HFFc6 (cell line): ENCODE measurements around the gene TPO. TPM values are rescaled to one million over a fixed set of nuclear protein-coding genes. Genes with fewer than 3 reads are reported as not detected.

ENCODE experiments used
- DNase-seq: peaks from one replicate; pipeline ENCODE4 v3.0.0-alpha.2; 2018
- H3K27ac Mint-ChIP-seq: 2 replicates; pipeline ENCODE4 v1.8.0; 2020; ENCODE audit warnings: mild to moderate bottlenecking, mixed read lengths
- H3K27me3 Mint-ChIP-seq: 2 replicates; pipeline ENCODE4 v1.8.0; 2021; ENCODE audit warnings: mild to moderate bottlenecking, moderate library complexity, mixed read lengths; ENCODE audit not compliant: insufficient read depth
- H3K36me3 Mint-ChIP-seq: 2 replicates; pipeline ENCODE4 v1.8.0; 2021; ENCODE audit warnings: low read depth, mixed read lengths
- H3K4me1 Mint-ChIP-seq: 2 replicates; pipeline ENCODE4 v1.8.0; 2020; ENCODE audit warnings: low read depth, mixed read lengths
- H3K4me3 Mint-ChIP-seq: 2 replicates; pipeline ENCODE4 v1.8.0; 2020; ENCODE audit warnings: mild to moderate bottlenecking, moderate library complexity, mixed read lengths
- H3K9me3 Mint-ChIP-seq: 2 replicates; pipeline ENCODE4 v1.8.0; 2020; ENCODE audit warnings: mild to moderate bottlenecking, mixed read lengths
- total RNA-seq, 6 experiments: library from RNA; stranded (reverse); fragmentation: NEBNext Ultra II Directional; extraction: Animal tissue kit (Norgen Biotek cat#: 25700); gene quantifications; 2 replicates in 1 of 6; 3 replicates in 5 of 6; pipeline ENCODE4 v1.2.3, GENCODE V29; 2021
- TF ChIP-seq, protein P1 (sequence below): fragments of 200-600 bp; sonication (generic); IDR thresholded peaks from 2 replicates; pipeline ENCODE4 v1.5.0; 2021; ENCODE audit warnings: antibody characterized with exemption, mild to moderate bottlenecking

TPO gene
- total RNA-seq, 6 experiments from 2014 or later = not detected

GRCh38 chr2:1528273-1529064, 115.2 kb downstream of the TPO start:
- DNase-seq = no peak
- Mint-ChIP-seq H3K27ac (no peak overlapping the region), H3K36me3 (no peaks in the 10 kb centered on the region), H3K4me1 (no peaks in the 10 kb centered on the region), H3K27me3 (peaks cover 1% of the 10 kb centered on the region; the same call in 1 of the 2 replicates), H3K4me3 (no peak overlapping the region), H3K9me3 (no peaks in the 10 kb centered on the region)
- TF ChIP-seq, protein P1, sequence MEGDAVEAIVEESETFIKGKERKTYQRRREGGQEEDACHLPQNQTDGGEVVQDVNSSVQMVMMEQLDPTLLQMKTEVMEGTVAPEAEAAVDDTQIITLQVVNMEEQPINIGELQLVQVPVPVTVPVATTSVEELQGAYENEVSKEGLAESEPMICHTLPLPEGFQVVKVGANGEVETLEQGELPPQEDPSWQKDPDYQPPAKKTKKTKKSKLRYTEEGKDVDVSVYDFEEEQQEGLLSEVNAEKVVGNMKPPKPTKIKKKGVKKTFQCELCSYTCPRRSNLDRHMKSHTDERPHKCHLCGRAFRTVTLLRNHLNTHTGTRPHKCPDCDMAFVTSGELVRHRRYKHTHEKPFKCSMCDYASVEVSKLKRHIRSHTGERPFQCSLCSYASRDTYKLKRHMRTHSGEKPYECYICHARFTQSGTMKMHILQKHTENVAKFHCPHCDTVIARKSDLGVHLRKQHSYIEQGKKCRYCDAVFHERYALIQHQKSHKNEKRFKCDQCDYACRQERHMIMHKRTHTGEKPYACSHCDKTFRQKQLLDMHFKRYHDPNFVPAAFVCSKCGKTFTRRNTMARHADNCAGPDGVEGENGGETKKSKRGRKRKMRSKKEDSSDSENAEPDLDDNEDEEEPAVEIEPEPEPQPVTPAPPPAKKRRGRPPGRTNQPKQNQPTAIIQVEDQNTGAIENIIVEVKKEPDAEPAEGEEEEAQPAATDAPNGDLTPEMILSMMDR = no peak

GRCh38 chr2:1538663-1539062, 125.4 kb downstream of the TPO start:
- peak; percentile 57 for DNase-seq
- Mint-ChIP-seq H3K27ac (no peak overlapping the region), H3K36me3 (no peaks in the 10 kb centered on the region), H3K9me3 (no peaks in the 10 kb centered on the region), H3K27me3 (no peaks in the 10 kb centered on the region), H3K4me3 (no peak overlapping the region), H3K4me1 (no peaks in the 10 kb centered on the region)
- TF ChIP-seq, protein P1 = peak; percentile 74

DNA sequence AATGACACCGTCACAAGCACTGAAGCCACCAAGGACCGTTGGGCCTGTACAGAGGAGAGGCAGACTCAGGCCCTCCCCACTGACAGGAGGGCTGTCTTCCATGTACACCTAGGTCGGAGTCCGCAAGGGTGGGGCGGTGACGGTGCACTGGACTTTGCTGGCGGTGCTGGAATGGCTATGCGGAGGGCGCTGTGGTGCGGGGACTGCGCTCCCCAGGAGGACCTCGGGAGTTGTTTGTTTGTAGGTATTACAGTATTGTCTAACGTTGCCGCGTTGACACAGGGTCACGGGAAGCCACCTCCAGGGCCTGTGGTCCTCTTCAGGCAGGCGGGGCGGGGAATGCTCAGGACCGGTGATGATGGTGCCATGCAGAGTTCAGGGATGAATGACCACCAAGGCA, 126.2 kb downstream of the TPO start:
- Mint-ChIP-seq H3K4me1 (peaks cover 4% of the 10 kb centered on the region), H3K27ac (no peak overlapping the region), H3K36me3 (no peaks in the 10 kb centered on the region), H3K9me3 (no peaks in the 10 kb centered on the region), H3K27me3 (no peaks in the 10 kb centered on the region), H3K4me3 (no peak overlapping the region)
- DNase-seq = no peak
- TF ChIP-seq, protein P1 = no peak

DNA sequence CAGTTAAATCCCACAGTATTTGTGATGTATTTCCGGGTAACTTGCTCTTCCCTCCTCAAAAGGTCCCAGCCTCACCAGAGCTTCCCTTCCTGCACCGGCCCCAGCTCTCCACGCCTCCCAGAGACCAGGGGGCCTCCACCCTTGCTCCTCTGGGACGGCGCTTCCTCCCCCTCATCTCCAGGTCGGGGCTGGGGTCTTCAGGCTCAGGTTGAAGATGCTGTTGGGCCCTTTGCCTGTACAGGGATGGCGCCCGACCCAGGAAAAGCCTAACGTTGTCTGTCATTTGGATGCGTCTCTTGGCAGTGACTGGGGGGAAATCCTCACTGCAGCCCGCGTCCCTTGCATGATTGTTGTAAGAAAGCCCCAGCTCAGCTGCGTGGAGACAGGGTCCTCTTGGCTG, 126.7 kb downstream of the TPO start:
- Mint-ChIP-seq H3K36me3 (no peaks in the 10 kb centered on the region), H3K27ac (no peak overlapping the region), H3K4me3 (no peak overlapping the region), H3K4me1 (peaks cover 10% of the 10 kb centered on the region), H3K27me3 (no peaks in the 10 kb centered on the region), H3K9me3 (no peaks in the 10 kb centered on the region)
- TF ChIP-seq, protein P1 = no peak
- DNase-seq = no peak

- Mint-ChIP-seq H3K36me3 (no peaks in the 10 kb centered on the region), H3K27me3 (no peaks in the 10 kb centered on the region), H3K27ac (no peak overlapping the region), H3K4me1 (peaks cover 14% of the 10 kb centered on the region), H3K4me3 (no peak overlapping the region), H3K9me3 (no peaks in the 10 kb centered on the region)
- DNase-seq = no peak
- TF ChIP-seq, protein P1 = no peak
These were observed 127.2 kb downstream of the TPO start for GRCh38 chr2:1540481-1540880.
